Breast epithelium (tissue), 3 donors: ENCODE data around the gene NPB.

Experiments used
- CTCF ChIP-seq, 3 donors: fragments of 450-650 bp; IDR thresholded peaks; one replicate each; pipeline ENCODE4 v1.5.1; 2016 to 2017; ENCODE audit warnings: antibody characterized with exemption in 3 of 3, mild to moderate bottlenecking in 3 of 3, moderate library complexity in 3 of 3
- POLR2A ChIP-seq: fragments of 450-650 bp; IDR thresholded peaks from one replicate; pipeline ENCODE4 v1.6.1; 2016; ENCODE audit warnings: antibody characterized with exemption, mild to moderate bottlenecking, moderate library complexity

DNA sequence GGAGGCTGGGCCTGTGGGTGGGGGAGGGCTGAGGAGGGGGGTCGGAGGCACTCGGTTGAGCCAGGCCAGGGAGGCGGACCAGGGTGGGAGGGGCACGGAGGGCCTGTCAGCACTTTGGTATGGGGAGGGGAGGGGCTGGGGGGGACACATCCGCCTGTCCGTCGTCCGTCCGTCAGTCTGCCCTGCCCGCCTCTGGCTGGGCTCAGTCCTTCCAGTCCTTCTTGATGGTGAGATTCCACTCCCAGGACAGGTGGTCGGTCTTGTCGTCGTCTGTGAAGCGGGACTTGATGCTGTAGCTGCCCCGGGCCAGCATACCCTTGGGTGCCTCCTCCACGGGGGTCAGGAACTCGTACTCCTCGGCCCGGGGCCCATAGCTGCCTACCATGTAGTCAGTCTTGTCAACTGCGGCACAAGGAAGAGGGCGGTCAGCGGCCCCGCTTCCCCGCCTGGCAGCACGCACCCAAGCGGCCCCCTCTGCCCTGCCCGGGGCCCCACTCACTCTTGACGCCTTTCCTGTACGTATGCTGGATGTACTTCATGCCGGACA lies 33.3 kb upstream of the NPB start:
- no peak for TF ChIP-seq CTCF (IDR thresholded peaks at IDR 0.05)
- no peak for TF ChIP-seq POLR2A
